Measurements from ENCODE around the gene TIMM10. TPM values are rescaled to one million over a fixed set of nuclear protein-coding genes. Genes with fewer than 3 reads are reported as not detected.

TIMM10 gene
- total RNA-seq, 1 donor from 2014 or later: 86.9 TPM

GRCh38 chr11:57555393-57555792 is 24.8 kb upstream of the TIMM10 start:
- Histone ChIP-seq H3K27me3 (ENCODE audit: control insufficient read depth, insufficient read depth, low read length) (no peaks in the 10 kb centered on the region), H3K36me3 (ENCODE audit: control insufficient read depth, insufficient read depth, low read length) (no peaks in the 10 kb centered on the region), H3K4me3 (ENCODE audit: low read depth, low read length) (no peak overlapping the region)
- DNase-seq (ENCODE audit: low read depth) (no peak), FAIRE-seq (no peak)
- no peak for TF ChIP-seq CTCF (IDR thresholded peaks at IDR 0.05; ENCODE audit: insufficient read depth, low read length, severe bottlenecking)

- FAIRE-seq (no peak), DNase-seq (ENCODE audit: low read depth) (no peak)
- no peak for TF ChIP-seq CTCF (IDR thresholded peaks at IDR 0.05; ENCODE audit: insufficient read depth, low read length, severe bottlenecking)
- Histone ChIP-seq H3K4me3 (ENCODE audit: low read depth, low read length) (no peak overlapping the region), H3K36me3 (ENCODE audit: control insufficient read depth, insufficient read depth, low read length) (no peaks in the 10 kb centered on the region), H3K27me3 (ENCODE audit: control insufficient read depth, insufficient read depth, low read length) (no peaks in the 10 kb centered on the region)
Observed at GRCh38 chr11:57552479-57552878, 21.9 kb upstream of the TIMM10 start.

- TF ChIP-seq CTCF (IDR thresholded peaks at IDR 0.05; ENCODE audit: insufficient read depth, low read length, severe bottlenecking): no peak
- no peak overlapping the region for H3K4me3 ChIP-seq (ENCODE audit: low read depth, low read length)
- no peak for FAIRE-seq
- DNase-seq (ENCODE audit: low read depth): no peak
- no peaks in the 10 kb centered on the region for H3K27me3 ChIP-seq (ENCODE audit: control insufficient read depth, insufficient read depth, low read length)
- H3K36me3 ChIP-seq (ENCODE audit: control insufficient read depth, insufficient read depth, low read length): no peaks in the 10 kb centered on the region
Observed at GRCh38 chr11:57551941-57552340, 21.4 kb upstream of the TIMM10 start.

- Histone ChIP-seq H3K36me3 (ENCODE audit: control insufficient read depth, insufficient read depth, low read length) (no peaks in the 10 kb centered on the region), H3K27me3 (ENCODE audit: control insufficient read depth, insufficient read depth, low read length) (no peaks in the 10 kb centered on the region), H3K4me3 (ENCODE audit: low read depth, low read length) (no peak overlapping the region)
- DNase-seq (ENCODE audit: low read depth) (no peak), FAIRE-seq (no peak)
- TF ChIP-seq CTCF (IDR thresholded peaks at IDR 0.05; ENCODE audit: insufficient read depth, low read length, severe bottlenecking): no peak
Observed at GRCh38 chr11:57549983-57550382, 19.4 kb upstream of the TIMM10 start.

GRCh38 chr11:57547854-57548377 is 17.4 kb upstream of the TIMM10 start:
- no peaks in the 10 kb centered on the region for H3K27me3 ChIP-seq (ENCODE audit: control insufficient read depth, insufficient read depth, low read length)
- FAIRE-seq (peak; percentile 52), DNase-seq (ENCODE audit: low read depth) (no peak)
- H3K36me3 ChIP-seq (ENCODE audit: control insufficient read depth, insufficient read depth, low read length): no peaks in the 10 kb centered on the region
- H3K4me3 ChIP-seq (ENCODE audit: low read depth, low read length): no peak overlapping the region
- no peak for TF ChIP-seq CTCF (IDR thresholded peaks at IDR 0.05; ENCODE audit: insufficient read depth, low read length, severe bottlenecking)

GRCh38 chr11:57546869-57547475 is 16.4 kb upstream of the TIMM10 start:
- no peak for FAIRE-seq
- peak; percentile 50 for DNase-seq (ENCODE audit: low read depth)
- H3K36me3 ChIP-seq (ENCODE audit: control insufficient read depth, insufficient read depth, low read length): no peaks in the 10 kb centered on the region
- TF ChIP-seq CTCF (IDR thresholded peaks at IDR 0.05; ENCODE audit: insufficient read depth, low read length, severe bottlenecking): peak; percentile 9
- no peaks in the 10 kb centered on the region for H3K27me3 ChIP-seq (ENCODE audit: control insufficient read depth, insufficient read depth, low read length)
- H3K4me3 ChIP-seq (ENCODE audit: low read depth, low read length): no peak overlapping the region
